ENCODE results near the gene TPGS2.

GRCh38 chr18:36769611-36770314 is 59.0 kb downstream of the TPGS2 start:
- peak in 4 of 6 experiments; percentile 6 to 24 (median 23) for TF ChIP-seq CTCF (IDR thresholded peaks at IDR 0.05)
- TF ChIP-seq POLR2A (IDR thresholded peaks at IDR 0.05), result no peak

Data from Peyer's patch (tissue), 4 donors.